Middle frontal gyrus (tissue), 1 donor: ENCODE measurements around the gene TRAPPC11.
"Not testable (repeated sequence)": the region's sequence is repeated elsewhere in the genome, so short reads cannot be mapped to it uniquely, and the experiment has no call there.

ENCODE experiments used
- DNase-seq: peaks from one replicate; pipeline ENCODE4 v3.0.0-alpha.2; 2015; ENCODE audit warnings: low spot score; ENCODE audit errors: extremely low spot score

The TRAPPC11 gene

DNA sequence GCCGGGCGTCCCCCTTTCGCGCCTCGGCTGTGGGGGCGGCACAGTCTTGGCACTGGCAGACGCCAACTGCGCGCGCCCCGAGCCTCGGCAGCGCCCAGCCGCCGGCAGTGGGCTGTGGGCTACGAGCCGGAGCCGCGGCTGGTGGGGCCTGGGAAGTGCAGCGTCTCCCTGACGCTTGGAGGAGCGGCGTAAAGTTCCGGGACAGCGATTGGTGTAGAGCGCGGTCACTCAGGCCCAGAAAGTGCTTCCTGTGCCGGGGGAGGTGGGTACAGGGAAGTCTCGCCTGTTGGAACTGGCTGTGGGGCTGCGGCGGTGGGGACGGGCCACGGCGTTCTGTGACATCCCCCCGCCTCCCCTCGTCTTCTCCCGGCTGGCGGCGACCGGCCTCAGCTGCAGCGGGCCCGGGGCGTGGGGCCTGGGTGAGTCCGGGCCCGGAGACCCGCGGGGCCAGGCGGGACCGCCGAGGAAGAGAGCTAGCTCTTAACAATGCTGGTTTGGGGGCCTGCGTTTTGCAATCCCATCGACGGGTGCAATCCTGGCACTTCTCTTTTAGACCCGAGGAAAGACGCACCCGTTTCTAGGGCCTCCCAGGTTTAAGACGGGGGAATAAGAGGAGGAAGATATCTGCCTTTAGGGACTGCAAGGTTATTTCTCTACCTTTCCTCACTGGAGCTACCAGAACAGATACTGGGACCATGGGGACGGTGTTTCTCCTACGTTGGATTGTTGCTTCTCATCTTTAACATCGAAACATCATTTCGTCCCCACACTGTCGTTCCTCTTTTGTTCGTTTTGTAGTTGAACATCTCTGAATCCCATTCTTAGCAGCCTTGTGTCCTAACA is at the start of gene TRAPPC11, which contains the start of gene RWDD4:
TRAPPC11 (plus strand) TSS at position 265 of the 843 bp plus-strand sequence. CDS start 4,575 bp downstream, outside the sequence.
RWDD4 (minus strand) TSS at position 157 of the 843 bp plus-strand sequence. CDS start 233 bp downstream, outside the sequence.
- DNase-seq, result peak; percentile 97

DNA sequence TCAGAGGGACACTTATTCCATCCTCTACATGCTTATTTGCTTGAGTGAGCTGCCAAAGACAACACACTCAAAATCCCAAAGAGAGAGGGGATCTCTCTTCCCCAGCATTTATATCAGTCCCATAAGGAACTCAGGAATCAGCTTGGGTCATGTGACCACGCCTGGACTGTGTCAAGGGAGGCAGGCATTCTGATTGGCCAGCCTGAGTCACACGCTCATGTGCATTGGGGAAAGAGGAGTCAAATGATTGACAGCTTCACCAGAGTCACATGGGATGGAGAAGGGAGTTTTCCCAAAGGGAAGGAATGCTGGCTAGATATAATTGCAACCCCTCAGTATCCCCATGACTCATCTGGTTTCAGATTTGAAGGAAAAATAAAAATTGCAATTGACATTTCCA is 49.1 kb upstream of the TRAPPC11 start:
- DNase-seq, result no peak

DNA sequence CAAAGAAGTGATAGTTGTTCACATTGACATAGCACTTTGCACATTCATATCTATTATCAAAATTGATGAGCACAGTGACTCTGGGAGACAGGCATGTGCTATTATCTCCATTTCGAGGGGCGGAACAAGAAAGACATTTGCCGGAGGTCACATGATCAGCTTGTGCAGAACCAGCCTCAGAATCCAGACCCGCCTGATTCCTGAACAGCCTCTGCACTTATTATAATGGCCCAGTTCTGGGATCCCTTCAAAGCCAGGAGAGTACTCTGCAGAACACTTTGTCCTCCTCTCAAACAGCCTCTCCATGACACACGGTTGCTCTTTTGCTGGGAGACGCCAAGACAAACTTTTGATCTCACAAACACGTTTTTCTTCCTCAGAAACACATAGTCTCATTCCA is 48.5 kb upstream of the TRAPPC11 start:
- DNase-seq, result no peak

DNA sequence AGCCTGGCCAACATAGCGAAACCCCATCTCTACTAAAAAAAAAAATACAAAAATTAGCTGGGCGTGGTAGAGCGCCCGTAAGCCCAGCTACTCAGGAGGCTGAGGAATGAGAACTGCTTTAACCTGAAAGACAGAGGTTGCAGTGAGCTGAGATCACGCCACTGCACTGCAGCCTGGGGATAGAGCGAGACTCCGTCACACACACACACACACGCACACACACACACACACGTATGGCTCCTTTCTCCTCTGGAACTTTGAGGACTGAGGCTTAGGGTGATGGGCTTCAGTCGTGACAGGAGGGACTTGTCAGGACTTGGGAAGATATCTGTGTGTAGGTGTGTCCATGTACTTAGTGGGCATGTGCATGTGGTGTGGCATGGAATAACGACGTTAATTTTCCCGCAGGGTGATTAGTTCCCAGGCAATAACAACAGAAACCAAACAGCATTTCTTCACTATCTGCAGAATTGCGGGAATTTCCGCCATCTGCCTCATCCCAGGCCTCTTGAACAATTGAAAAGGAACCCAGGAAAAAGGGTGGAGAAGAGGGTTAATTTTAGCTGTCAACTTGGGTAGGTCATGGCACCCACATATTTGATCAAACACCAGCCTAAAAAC is 47.8 kb upstream of the TRAPPC11 start:
- no peak for DNase-seq

DNA sequence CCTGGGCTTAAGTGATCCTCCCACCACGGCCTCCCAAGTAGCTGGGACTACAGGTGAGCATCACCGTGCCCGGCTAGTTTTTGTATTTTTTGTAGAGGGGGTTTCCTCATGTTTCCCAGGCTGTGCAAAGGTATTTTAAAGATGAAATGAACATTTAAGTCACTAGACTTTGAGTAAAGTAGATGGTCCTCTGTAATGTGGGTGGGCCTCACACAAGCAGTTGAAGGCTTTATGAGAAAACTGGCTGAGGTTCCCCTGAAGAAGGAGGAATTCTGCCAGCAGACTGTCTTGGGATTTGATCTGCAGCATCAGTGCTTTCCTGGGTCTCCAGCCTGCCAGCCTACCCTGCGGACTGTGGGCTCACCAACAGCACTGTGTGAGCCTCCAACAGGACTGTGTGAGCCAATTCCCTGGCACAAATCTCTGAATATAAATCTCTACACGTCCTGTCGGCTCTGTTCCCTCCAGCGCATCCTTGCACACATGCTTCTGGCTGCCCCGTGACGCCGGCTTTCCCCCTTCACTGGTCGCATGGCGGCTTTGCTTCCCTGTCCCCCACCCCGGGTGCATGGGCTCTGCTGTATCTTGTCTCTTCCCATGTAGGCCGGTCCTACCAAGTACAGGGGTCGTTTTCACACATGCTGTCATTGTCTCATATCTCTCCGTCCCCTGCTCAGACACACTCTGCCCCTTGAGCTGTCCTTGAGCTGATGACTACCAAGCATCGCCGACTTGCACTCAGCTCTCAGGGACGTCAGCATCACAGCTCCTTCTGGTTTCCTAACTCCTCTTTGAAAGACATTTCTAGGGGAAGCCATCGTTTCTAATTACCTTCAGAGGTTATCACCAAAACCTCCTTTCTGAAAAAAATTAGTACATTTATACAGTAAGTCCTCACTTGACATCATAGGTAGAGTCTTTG is 46.5 kb upstream of the TRAPPC11 start:
- no peak for DNase-seq

DNA sequence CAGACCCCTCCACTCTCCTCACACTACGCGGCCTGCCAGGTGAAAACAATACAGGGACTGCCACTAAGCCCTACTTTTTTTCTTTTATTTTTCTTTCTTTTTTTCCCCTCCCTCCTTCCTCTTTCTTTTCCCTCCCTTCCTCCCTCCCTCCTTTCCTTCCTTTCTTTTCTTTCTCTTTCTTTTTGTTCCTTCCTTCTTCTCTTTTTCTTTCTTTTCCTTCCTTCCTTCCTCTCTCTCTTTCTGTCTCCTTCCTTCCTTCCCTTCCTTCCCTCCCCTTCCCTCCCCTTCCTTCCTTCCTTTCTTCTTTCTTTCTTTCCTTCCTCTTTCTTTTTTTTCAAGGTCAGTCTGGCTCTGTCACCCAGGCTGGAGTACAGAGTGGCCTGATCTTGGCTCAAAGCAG is 42.0 kb upstream of the TRAPPC11 start:
- no peak for DNase-seq

DNA sequence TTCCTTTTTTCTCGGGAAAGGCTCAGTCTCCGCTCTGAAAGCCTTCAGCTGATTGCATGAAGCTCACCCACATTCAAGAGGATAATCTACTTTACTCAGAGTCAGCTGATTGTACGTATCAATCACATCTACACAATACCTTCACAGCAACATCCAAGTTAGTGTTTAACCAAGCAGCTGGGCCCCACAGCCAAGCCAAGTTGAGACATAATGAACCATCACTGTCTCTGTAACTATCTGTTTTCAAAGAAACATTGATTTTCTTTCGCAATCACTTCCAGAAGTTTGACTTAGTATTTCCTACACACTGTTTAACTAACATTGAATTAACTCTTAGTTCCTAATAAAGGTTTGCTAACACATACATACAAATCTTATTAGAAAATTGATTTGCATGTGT is 40.4 kb upstream of the TRAPPC11 start:
- DNase-seq, result no peak

DNA sequence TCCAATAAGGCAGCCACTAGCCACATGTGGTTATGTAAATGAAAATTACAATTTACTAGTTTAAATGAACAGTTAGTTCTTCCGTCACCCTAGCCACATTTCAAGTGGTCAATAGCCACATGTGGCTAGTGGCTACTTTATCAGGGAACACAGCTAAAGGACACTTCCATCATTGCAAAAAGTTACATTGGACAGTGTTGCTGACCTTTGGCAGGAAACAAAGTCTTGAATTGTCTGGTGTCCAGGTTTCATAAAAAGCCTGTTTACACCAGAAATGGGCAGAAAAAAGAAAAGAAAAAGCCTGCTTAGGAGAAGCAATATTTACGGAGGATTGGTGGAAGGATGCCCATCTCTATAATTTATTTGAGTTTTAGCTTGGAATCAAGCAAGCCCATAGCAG is 38.7 kb upstream of the TRAPPC11 start:
- DNase-seq, result no peak

DNA sequence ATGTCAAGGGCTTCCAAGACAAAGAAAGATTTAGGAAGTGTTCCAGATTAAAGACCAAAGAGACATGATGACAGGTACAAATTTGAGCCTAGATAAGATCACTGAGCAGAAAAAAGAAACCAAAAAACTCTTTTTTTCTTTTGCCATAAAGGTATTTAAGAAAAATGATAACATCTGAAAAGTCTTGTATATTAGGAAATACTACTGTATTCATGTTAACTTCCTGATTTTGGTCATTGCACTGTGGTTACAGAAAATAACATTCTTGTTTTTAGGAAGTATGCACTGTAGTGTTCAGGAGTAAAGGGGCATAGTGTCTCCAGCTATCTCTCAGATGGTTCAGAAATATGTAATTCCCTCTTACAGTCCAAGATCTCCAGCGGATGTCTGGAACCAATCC is 37.2 kb upstream of the TRAPPC11 start:
- no peak for DNase-seq

DNA sequence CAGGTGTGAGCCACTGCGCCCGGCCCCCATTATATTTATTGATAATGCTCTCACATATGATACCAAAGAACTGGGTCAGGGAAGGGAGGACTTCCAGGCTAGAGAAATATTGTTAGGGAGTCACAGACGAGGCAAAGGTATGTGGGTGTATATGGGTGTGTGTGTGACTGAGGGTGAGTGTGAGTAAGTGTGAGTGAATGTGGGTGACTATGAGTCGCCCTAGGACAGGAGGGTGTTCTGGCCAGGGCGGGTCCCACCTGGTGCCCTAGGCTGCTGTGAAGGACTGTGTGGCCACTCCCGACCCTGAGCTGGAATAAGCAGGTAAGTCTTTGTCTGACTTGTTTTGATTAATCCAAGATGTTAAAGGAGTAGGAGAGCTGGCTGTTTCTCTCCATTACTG is 34.5 kb upstream of the TRAPPC11 start:
- no peak for DNase-seq

DNA sequence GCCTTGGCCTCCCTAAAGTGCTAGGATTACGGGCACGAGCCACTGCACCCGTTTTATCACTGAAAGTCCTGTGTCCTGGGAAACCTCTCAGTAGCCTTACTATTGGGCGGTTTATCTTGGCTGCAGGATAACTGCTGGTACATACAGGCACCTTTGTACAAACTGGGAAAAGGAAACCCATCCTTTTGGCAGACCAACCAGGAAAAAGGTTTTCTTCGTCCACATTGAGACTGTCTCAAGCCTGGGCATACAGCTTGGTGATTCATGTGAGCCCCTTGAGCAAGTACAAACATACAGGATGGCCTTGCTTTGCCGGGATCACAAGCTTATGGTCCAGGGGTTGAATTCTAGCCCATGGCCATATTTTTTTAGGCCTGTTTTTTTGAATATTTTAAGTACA is 32.9 kb upstream of the TRAPPC11 start:
- DNase-seq, result no peak

DNA sequence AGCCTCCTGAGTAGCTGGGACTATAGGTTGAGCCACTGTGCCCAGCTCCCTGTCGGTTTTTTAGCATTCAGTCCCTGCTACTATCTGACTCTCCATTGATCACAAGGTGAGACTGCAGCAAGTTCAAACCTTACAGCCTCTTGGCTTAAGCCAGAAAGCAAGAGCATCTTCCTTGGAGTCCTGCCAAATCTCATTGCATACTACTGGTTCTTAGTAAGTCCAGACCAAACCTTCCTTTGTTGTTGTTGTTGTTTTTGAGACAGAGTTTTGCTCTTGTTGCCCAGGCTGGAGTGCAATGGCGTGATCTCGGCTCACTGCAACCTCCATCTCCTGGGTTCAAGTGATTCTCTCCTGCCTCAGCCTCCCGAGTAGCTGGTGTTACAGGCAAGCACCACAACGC is 31.8 kb upstream of the TRAPPC11 start:
- not testable (repeated sequence) for DNase-seq

DNA sequence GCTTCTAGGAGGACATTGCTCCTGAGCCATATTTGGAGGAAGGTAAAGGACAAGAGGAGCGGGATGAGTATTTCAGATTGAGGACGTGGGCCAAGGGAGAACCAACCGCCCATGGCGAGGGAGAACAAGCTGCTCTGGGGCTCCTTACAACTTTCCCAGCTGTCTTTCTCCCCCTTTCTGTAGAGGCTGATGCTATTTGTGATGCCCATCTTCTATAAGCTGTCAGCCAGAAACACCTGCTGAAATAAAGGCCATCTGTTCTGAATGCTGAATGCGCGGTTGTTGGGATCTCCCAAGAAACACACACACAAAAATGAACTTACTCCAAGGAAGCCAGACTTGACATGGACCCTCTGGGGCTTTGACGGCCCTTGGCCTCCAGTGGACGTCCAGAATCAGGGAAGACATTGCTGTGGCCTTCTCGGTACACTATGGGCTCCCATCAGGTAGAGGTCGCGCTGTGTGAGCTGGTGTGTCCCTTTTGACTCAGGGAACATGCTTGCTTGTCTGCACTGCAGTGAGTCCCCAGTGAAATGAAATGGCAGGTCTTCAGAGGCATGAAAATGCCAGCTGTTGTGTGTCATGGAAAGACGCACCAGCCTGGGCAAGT is 31.0 kb upstream of the TRAPPC11 start:
- DNase-seq, result peak; percentile 4

DNA sequence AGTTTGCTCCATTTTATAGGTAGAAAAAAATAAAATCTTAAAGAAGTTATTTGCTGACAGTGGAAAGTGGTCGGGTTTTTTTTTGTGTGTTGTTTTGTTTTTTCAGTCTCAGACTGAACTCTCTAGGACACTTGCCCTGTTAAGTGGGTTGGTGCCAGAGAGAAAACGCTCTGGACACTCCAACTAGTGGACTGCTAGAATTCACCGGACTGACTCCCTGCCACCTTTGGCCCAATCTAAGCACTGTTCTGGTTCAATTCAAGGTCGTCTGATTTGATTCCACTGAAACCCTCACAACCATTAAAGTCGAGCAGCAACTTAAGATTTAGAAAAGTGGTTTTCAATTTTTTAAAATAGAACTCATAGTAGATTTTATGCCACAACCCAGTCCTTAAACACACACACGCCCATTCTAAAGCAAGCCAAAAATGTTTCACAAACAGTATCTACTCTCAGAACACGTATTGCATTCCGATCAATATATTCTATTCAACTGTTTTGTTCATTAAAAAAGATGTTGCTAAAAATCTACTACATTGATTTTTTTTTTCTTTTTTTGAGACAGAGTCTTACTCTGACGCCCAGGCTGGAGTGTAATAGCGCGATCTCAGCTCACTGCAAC is 27.4 kb upstream of the TRAPPC11 start:
- no peak for DNase-seq

DNA sequence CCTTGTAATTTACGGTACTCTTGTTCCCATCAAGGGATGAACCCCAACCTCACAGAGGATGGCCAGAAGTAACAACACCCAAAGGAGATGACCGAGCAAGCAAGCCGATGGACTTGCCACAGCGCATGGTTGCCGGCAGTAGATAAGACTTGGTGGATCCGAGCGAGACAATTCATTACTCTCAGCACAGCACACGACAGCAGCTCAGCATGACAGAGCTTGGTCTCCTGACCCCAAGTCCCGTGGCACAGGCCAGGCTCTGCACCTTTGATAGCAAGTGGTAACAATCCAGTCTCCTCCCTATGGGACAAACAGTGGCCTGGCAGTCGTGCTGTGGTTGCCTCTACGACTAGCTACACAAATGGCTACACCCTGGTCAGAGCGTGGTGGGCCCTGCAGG is 26.4 kb upstream of the TRAPPC11 start:
- DNase-seq, result no peak

DNA sequence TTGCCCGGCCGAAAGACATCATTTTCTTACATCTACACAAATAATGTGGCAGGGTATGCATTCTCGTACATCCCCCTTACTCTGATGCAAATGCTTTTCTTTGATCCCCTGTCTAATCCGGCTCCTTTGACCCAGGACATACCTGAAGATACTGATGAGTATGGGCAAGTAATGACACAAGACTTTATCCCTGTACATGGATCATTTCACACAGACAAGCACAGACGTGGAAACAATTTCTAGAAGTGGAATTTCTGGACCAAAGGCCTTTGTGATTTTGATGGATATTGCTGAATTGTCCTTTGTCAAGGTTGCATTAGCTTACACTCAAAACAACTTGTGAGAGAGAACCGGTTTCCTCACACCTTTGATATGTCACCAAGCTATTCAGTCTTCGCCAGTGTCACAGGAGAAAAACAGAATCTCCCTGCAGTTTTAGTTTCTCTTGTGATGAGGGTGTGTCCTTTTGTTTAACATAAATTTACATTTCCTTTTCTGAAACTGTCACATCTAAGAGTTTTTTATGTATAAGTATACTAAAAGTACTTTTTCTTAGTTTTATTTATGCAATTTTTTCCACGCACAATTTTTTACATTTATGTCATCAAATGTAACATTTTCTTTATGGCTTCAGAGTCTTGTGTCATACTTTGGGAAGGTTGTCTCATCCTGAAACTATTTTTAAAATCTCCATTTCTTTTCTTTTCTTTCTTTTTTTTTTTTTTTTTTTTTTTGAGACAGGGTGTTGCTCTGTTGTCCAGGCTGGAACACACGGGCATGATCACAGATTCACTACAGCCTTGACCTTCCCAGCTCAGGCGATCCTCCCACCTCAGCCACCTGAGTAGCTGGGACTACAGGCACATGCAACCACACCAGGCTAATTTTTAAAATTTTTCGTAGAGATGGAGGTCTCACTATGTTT is 25.4 kb upstream of the TRAPPC11 start:
- DNase-seq, result no peak

DNA sequence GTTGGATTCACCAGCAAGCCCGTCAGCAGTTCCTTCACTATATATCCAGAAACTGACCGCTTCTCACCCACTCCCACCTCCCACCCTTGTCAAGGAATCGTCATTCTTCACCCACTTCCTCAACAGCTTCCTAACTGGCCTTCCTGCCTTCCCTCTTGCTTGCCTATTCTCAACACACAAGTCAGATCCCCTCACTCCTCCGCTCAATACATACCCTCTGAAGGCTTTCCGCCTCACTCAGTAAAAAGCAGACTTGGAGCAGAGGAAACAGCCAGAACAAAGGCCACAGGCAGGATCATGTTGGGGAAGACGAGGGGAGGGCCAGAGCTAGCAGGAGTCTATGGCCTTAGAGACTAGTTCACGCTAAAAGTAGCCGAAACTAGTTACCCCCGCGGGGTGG is 23.8 kb upstream of the TRAPPC11 start:
- DNase-seq, result no peak

DNA sequence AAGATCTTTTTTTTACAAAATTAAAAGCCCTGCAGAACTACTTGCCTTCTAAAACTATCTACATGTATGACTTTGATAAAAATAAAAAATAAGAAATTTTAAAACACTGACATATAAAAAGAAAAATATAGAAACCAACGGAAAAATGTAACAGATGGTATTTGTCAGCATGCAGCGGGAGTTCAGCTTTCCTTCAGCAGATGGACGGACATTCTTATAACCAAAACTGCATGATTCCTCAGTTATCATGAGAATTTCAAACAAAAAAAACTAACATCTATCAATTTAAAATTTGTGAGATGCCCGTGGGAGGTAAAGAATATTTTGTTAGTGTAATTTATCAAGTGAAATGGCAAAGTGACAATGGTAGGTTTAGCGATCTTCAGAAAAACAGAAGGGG is 23.4 kb upstream of the TRAPPC11 start:
- DNase-seq, result no peak

DNA sequence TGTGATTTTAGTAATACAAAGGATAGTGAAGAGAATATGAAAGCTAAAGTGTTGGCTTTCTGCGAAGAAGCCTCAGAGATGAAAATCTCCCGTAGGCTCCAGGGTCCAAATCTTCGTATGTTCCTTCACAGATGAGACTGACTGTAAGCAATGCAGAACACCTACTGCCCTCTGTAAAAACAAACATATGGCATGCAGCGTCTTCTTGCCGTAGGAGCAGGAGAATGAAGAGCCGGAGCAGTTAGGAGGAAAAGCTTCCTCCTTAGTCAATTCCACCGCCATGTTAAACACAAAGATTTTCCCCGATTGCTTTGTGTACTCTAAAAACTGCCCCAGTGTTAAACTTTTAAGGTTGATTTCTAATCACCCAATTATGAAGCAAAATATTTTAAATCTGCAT is 22.6 kb upstream of the TRAPPC11 start:
- no peak for DNase-seq

DNA sequence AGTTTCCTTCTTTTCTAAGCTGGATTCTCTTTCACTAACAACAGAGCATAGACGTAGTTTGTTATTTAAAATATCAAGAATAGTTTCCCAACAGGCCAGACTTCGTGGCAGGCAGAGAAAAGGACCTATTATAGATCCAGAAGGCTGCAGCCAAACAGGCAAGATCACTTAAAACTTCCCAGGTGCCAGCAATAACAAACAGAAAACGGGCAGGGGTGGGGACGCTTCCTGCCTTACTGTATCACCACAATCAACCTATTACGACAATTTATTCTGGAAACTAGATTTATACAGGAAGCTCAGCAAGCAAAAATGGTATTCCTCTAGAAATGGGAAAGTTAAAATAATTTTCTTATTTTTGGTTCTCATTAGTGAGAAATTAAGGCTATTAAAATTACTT is 22.2 kb upstream of the TRAPPC11 start:
- DNase-seq, result no peak
